Mucosa of descending colon (tissue), 3 donors: Measurements from ENCODE around the gene DAPP1. TPM values are rescaled to one million over a fixed set of nuclear protein-coding genes. Genes with fewer than 3 reads are reported as not detected.

Experiments
- ATAC-seq: fragments of 200-7000 bp; cut with Tn5 transposase; one replicate; pipeline ENCODE4 v1.9.1; 2020; ENCODE audit warnings: mild to moderate bottlenecking, moderate library complexity
- DNase-seq, 3 donors: peaks; one replicate each; pipeline ENCODE4 v3.0.0-alpha.2; 2020
- H3K36me3 ChIP-seq: fragments of 200-600 bp; one replicate; pipeline ENCODE4 v1.8.0; 2021; ENCODE audit warnings: low read depth, mild to moderate bottlenecking
- H3K4me1 ChIP-seq: fragments of 200-600 bp; one replicate; pipeline ENCODE4 v1.8.0; 2021; ENCODE audit warnings: low read depth, mild to moderate bottlenecking
- H3K4me3 ChIP-seq: fragments of 200-600 bp; one replicate; pipeline ENCODE4 v1.8.0; 2021; ENCODE audit warnings: mild to moderate bottlenecking
- H3K9me3 ChIP-seq: fragments of 200-600 bp; one replicate; pipeline ENCODE4 v1.8.0; 2021; ENCODE audit warnings: mild to moderate bottlenecking
- intact Hi-C, 2 donors: fragments of 100-400 bp; cut with DNase I in 1 of 2; cut with micrococcal nuclease in 1 of 2; formaldehyde crosslinking; loops; one replicate each; pipeline versions ENCODE4 v1.11.0 to v1.11.1; 2022; cut with DNase I, micrococcal nuclease
- total RNA-seq, 3 donors: library from RNA; stranded (reverse); fragmentation: NEBNext Ultra II Directional in 2 of 3; extraction: Animal tissue kit (Norgen Biotek cat#: 25700) in 2 of 3; gene quantifications; one replicate each; pipeline versions ENCODE4 v1.2.1 to v1.2.4, GENCODE V29; 2021 to 2023
- TF ChIP-seq, protein P1 (sequence below): fragments of 200-600 bp; IDR thresholded peaks from one replicate; pipeline ENCODE4 v1.8.0; 2022; ENCODE audit warnings: antibody characterized with exemption, mild to moderate bottlenecking
- donor health status: DM: no; HTN: no; CAD: no; lungs with moderate emphysema.
- donor health status: DM: no; HTN: no; CAD: no.
- donor health status: DM: no; HTN: yes; CAD: no.

Gene DAPP1
- total RNA-seq, 3 donors from 2014 or later = 1.3 to 4.6 (median 1.7) TPM

DNA sequence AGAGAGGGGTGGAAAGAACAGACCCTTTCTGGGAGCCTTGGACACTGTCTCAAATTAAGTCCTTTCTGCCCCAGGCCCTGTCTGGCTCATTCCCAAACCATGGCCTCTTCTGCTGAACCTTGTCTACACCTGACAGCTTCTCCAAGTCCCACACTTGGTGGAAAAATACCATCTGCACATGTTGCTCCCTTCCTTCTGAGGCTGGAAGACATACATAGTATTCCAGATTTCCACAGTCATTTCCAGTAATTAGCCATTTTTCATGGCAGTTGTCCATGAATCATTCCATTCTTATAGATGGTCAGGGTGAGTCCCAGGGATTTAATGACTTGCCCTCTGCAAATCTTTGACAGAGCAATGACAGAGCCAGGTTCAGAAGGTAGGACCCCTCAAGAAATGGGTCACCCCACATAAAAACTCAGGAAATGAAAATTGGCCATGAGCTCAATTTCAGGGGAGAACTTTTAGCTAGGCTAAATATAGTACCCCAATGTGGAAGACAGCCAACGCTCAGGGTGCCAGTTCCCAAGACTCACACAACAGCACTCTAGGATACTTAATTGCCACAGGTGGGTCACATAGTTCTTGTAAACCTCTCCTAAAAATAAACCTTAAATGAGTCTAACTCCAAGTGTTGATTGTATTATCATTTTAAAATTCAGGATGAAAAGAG lies 16.2 kb upstream of the DAPP1 start:
- Histone ChIP-seq H3K36me3 (no peaks in the 10 kb centered on the region), H3K4me1 (no peaks in the 10 kb centered on the region), H3K9me3 (no peaks in the 10 kb centered on the region), H3K4me3 (no peak overlapping the region)
- intact Hi-C loops = no loop called here
- TF ChIP-seq, protein P1, sequence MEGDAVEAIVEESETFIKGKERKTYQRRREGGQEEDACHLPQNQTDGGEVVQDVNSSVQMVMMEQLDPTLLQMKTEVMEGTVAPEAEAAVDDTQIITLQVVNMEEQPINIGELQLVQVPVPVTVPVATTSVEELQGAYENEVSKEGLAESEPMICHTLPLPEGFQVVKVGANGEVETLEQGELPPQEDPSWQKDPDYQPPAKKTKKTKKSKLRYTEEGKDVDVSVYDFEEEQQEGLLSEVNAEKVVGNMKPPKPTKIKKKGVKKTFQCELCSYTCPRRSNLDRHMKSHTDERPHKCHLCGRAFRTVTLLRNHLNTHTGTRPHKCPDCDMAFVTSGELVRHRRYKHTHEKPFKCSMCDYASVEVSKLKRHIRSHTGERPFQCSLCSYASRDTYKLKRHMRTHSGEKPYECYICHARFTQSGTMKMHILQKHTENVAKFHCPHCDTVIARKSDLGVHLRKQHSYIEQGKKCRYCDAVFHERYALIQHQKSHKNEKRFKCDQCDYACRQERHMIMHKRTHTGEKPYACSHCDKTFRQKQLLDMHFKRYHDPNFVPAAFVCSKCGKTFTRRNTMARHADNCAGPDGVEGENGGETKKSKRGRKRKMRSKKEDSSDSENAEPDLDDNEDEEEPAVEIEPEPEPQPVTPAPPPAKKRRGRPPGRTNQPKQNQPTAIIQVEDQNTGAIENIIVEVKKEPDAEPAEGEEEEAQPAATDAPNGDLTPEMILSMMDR = no peak
- DNase-seq (no peak), ATAC-seq (no peak)

DNA sequence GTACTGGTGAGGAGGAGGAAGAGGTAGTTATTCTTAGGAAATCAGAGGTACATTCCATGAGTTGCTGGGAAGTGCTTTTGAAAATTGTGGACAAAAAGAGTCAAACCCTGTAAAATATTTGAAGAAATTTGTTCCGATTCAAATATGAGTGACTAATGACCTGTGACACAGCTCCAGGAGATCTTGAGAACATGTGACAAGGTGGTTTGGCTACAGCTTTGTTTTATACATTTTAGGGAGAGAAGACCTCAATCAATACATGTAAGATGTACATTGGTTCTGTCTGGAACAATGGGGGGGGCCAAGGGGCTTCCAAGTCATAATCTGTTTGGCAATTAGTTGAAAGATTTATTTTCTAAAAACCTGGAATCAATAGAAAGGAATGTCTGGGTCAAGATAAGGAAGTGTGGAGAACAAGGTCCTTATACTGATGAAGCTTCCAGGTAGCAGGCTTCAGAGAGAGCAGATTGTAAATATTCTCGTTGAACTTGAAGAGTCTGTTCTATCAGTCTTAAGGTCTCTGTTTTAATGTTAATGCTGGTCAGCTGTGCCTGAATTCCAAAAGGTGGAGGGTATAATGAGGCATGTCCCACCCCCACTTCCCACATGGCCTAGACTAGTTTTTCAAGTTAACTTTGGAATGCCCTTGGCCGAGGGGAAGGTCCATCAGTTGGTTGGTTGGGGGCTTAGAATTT lies 15.5 kb upstream of the DAPP1 start:
- H3K4me3 ChIP-seq = no peak overlapping the region
- intact Hi-C loops = no loop called here
- DNase-seq = no peak
- H3K4me1 ChIP-seq = no peaks in the 10 kb centered on the region
- no peak for ATAC-seq
- no peaks in the 10 kb centered on the region for H3K36me3 ChIP-seq
- TF ChIP-seq, protein P1 = no peak
- H3K9me3 ChIP-seq = no peaks in the 10 kb centered on the region

DNA sequence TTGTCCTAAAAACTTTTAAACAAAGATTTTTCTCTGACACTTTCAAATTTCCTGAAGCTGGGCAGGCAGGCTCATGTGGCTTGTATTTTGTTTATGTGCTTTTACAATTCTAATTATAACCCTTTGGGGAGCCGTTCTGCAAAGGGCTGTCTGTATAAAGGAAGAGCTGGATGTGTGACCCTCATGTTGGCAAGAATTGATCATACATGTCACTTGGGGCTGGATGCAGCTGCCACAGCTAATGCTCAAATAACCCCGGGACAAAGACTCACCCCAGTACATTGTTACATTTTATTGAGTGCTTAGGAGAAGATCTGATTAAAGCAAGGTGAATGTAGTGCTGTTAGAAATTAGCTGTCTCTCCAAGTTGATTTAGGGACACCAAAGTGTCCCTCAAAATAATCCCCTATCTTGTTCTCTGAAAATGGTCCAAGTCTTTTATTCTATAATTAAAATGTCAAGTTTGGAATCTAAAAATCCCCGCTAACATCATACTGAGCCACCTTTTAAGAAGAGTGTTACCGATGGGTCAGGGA lies 13.0 kb upstream of the DAPP1 start:
- ATAC-seq (no peak), DNase-seq (no peak)
- no peaks in the 10 kb centered on the region for H3K36me3 ChIP-seq
- intact Hi-C loops = no loop called here
- no peak overlapping the region for H3K4me3 ChIP-seq
- H3K9me3 ChIP-seq = no peaks in the 10 kb centered on the region
- no peaks in the 10 kb centered on the region for H3K4me1 ChIP-seq
- TF ChIP-seq, protein P1 = no peak

DNA sequence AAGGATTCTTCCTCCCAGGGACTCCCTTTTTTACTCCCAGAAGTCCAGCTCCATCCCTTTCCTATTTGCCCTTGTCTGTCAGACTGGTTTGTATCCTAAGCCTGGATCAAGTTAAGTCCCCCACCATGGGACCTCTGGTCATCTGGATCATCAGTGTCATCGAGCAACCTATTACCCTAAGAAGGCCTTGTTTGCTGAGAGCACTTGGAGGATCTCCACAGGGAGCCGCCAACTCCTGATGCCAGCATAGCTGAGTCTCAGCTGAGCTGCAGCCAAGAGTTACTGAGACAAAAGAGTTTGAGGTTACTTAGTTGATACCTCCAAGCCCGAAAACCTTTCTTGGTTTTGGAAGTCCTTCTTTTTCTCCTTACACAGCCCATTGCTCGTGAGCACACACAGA lies 10.1 kb upstream of the DAPP1 start:
- TF ChIP-seq, protein P1 = no peak
- no peak for DNase-seq
- no peak overlapping the region for H3K4me3 ChIP-seq
- H3K4me1 ChIP-seq = no peaks in the 10 kb centered on the region
- intact Hi-C loops = loop anchor here in 1 of 2 donors (5.0 kb wide), 1 partner anchor 244 kb away; the partner anchor contains the start of gene TRMT10A
- H3K36me3 ChIP-seq = no peaks in the 10 kb centered on the region
- no peaks in the 10 kb centered on the region for H3K9me3 ChIP-seq
- ATAC-seq = no peak

DNA sequence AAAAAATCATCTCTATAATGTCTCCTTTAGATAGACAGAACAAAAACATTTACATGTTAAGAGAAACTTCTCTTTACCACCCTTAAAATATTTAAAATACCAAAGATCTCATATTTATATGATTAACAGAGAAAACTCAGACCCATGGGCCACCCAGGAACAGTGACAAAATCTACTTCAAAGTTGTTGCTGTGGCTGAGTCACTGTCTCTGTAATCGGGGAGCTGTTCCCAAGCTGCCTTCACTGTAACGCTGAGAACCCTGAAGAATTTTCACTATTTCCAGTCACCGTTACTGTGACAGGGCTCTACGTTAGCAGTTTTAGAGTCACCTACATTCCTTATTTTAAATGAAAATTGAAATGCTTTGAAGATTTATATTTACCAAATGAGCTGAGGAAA lies 9.0 kb upstream of the DAPP1 start:
- Histone ChIP-seq H3K36me3 (no peaks in the 10 kb centered on the region), H3K9me3 (no peaks in the 10 kb centered on the region), H3K4me3 (no peak overlapping the region), H3K4me1 (no peaks in the 10 kb centered on the region)
- TF ChIP-seq, protein P1 = no peak
- DNase-seq (no peak), ATAC-seq (no peak)
- intact Hi-C loops = loop anchor here in 1 of 2 donors (5.0 kb wide), 1 partner anchor 245 kb away; the partner anchor contains the start of gene TRMT10A
